Neural cell (in vitro differentiated cells): ENCODE data around the gene ITGA11. TPM values are rescaled to one million over a fixed set of nuclear protein-coding genes. Genes with fewer than 3 reads are reported as not detected.

Experiments
- H2AFZ ChIP-seq: fragments of 200-600, 300-800 bp; sonication (generic), shearing (Covaris generic); 2 replicates; pipeline ENCODE4 v1.6.0; 2014; ENCODE audit warnings: low read depth, mild to moderate bottlenecking, antibody characterized with exemption, low read length, moderate library complexity
- H3F3A ChIP-seq: fragments of 200-600 bp; shearing (Covaris generic); 2 replicates; pipeline ENCODE4 v1.6.1; 2016; ENCODE audit warnings: mild to moderate bottlenecking, moderate library complexity, mixed read lengths, antibody characterized with exemption, low read length; ENCODE audit not compliant: insufficient read depth, poor library complexity, severe bottlenecking
- H3K27ac ChIP-seq: fragments of 200-600, 300-800 bp; sonication (generic), shearing (Covaris generic); 2 replicates; pipeline ENCODE4 v1.5.1; 2014; ENCODE audit warnings: mild to moderate bottlenecking, low read length, moderate library complexity
- H3K27me3 ChIP-seq: fragments of 300-800, 200-600 bp; sonication (generic), shearing (Covaris generic); 2 replicates; pipeline ENCODE4 v1.6.0; 2014; ENCODE audit warnings: mild to moderate bottlenecking, low read depth, low read length, moderate library complexity; ENCODE audit not compliant: insufficient read depth
- H3K36me3 ChIP-seq: fragments of 300-800, 200-600 bp; sonication (generic), shearing (Covaris generic); 2 replicates; pipeline ENCODE4 v1.5.1; 2014; ENCODE audit warnings: mild to moderate bottlenecking, antibody characterized with exemption, low read length, moderate library complexity; ENCODE audit not compliant: insufficient read depth
- H3K4me2 ChIP-seq: fragments of 300-800, 200-600 bp; sonication (generic), shearing (Covaris generic); 2 replicates; pipeline ENCODE4 v1.6.0; 2014; ENCODE audit warnings: mild to moderate bottlenecking, low read length
- H3K4me3 ChIP-seq: fragments of 300-800, 200-600 bp; sonication (generic), shearing (Covaris generic); 2 replicates; pipeline ENCODE4 v1.5.1; 2014; ENCODE audit warnings: mild to moderate bottlenecking, low read length, moderate library complexity
- H3K79me2 ChIP-seq: fragments of 200-600 bp; shearing (Covaris generic); replicated peaks from 2 replicates; pipeline ENCODE4 v1.6.0; 2014; ENCODE audit warnings: mild to moderate bottlenecking, low read length, moderate library complexity; ENCODE audit not compliant: insufficient read depth
- H3K9ac ChIP-seq: fragments of 300-800, 200-600 bp; sonication (generic), shearing (Covaris generic); 2 replicates; pipeline ENCODE4 v1.6.1; 2016; ENCODE audit warnings: mild to moderate bottlenecking, low read length, mixed read lengths
- H3K9me2 ChIP-seq: fragments of 200-600 bp; shearing (Covaris generic); 2 replicates; pipeline ENCODE4 v1.6.1; 2016; ENCODE audit warnings: mild to moderate bottlenecking, low read length, mixed read lengths; ENCODE audit not compliant: insufficient read depth
- H3K9me3 ChIP-seq: fragments of 200-600, 300-800 bp; sonication (generic), shearing (Covaris generic); 2 replicates; pipeline ENCODE4 v1.6.1; 2016; ENCODE audit warnings: mild to moderate bottlenecking, mixed run types, low read length, moderate library complexity, mixed read lengths
- H4K20me1 ChIP-seq: fragments of 200-600 bp; shearing (Covaris generic); 2 replicates; pipeline ENCODE4 v1.6.1; 2016; ENCODE audit warnings: mild to moderate bottlenecking, mixed run types; ENCODE audit not compliant: insufficient read depth
- EP300 ChIP-seq: fragments of 450-650 bp; conservative IDR thresholded peaks from 2 replicates; pipeline ENCODE4 v1.6.1; 2014; ENCODE audit warnings: antibody characterized with exemption, mild to moderate bottlenecking, moderate library complexity; ENCODE audit not compliant: poor library complexity, severe bottlenecking
- EZH2 ChIP-seq: fragments of 200-600, 300-800 bp; shearing (Covaris generic), sonication (generic); IDR thresholded peaks from 2 replicates; pipeline ENCODE4 v1.6.1; 2014; ENCODE audit warnings: antibody characterized with exemption, low read length, borderline replicate concordance, mild to moderate bottlenecking; ENCODE audit not compliant: insufficient read depth, poor library complexity, severe bottlenecking
- MXI1 ChIP-seq: fragments of 450-650 bp; conservative IDR thresholded peaks from 2 replicates; pipeline ENCODE4 v1.6.1; 2014; ENCODE audit warnings: antibody characterized with exemption, mild to moderate bottlenecking; ENCODE audit not compliant: poor library complexity, severe bottlenecking
- POLR2AphosphoS5 ChIP-seq: IDR thresholded peaks from 2 replicates; pipeline ENCODE4 v1.6.1; 2012
- RAD21 ChIP-seq: fragments of 450-650 bp; conservative IDR thresholded peaks from 2 replicates; pipeline ENCODE4 v1.6.1; 2014; ENCODE audit warnings: antibody characterized with exemption, mild to moderate bottlenecking, moderate library complexity
- SMC3 ChIP-seq: fragments of 450-650 bp; conservative IDR thresholded peaks from 2 replicates; pipeline ENCODE4 v1.6.1; 2014; ENCODE audit warnings: antibody characterized with exemption, mild to moderate bottlenecking, moderate library complexity; ENCODE audit not compliant: poor library complexity
- TAF1 ChIP-seq: IDR thresholded peaks from 2 replicates; pipeline ENCODE4 v1.6.1; 2012; ENCODE audit warnings: low read depth
- polyA plus RNA-seq: library from polyadenylated mRNA; depleted of rRNA; stranded (reverse); fragments of >200 nt; gene quantifications from 2 replicates; pipeline ENCODE4 v1.2.3, GENCODE V29; 2014
- TF ChIP-seq, protein P1 (sequence below): fragments of 450-650 bp; IDR thresholded peaks from 2 replicates; pipeline ENCODE4 v1.5.1; 2014; ENCODE audit warnings: antibody characterized with exemption, mild to moderate bottlenecking, moderate library complexity; ENCODE audit not compliant: poor library complexity, severe bottlenecking
- TF ChIP-seq, protein P2 (sequence below): IDR thresholded peaks from 2 replicates; pipeline ENCODE4 v1.6.1; 2012; ENCODE audit warnings: borderline replicate concordance

The ITGA11 gene
- polyA plus RNA-seq, 1 donor from 2014 or later: not detected

GRCh38 chr15:68407141-68407885, 24.6 kb downstream of the ITGA11 start:
- Histone ChIP-seq H3F3A (no peaks in the 10 kb centered on the region), H3K36me3 (no peaks in the 10 kb centered on the region), H3K4me3 (no peak overlapping the region), H2AFZ (no peak overlapping the region), H3K27ac (no peak overlapping the region), H3K27me3 (no peaks in the 10 kb centered on the region), H3K9ac (no peak overlapping the region), H3K9me3 (no peaks in the 10 kb centered on the region), H3K4me2 (no peak overlapping the region), H3K9me2 (no peaks in the 10 kb centered on the region), H4K20me1 (no peaks in the 10 kb centered on the region), H3K79me2 (no peaks in the 10 kb centered on the region)
- no peak for TF ChIP-seq MXI1
- TF ChIP-seq, protein P1, sequence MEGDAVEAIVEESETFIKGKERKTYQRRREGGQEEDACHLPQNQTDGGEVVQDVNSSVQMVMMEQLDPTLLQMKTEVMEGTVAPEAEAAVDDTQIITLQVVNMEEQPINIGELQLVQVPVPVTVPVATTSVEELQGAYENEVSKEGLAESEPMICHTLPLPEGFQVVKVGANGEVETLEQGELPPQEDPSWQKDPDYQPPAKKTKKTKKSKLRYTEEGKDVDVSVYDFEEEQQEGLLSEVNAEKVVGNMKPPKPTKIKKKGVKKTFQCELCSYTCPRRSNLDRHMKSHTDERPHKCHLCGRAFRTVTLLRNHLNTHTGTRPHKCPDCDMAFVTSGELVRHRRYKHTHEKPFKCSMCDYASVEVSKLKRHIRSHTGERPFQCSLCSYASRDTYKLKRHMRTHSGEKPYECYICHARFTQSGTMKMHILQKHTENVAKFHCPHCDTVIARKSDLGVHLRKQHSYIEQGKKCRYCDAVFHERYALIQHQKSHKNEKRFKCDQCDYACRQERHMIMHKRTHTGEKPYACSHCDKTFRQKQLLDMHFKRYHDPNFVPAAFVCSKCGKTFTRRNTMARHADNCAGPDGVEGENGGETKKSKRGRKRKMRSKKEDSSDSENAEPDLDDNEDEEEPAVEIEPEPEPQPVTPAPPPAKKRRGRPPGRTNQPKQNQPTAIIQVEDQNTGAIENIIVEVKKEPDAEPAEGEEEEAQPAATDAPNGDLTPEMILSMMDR: no peak
- no peak for TF ChIP-seq TAF1
- no peak for TF ChIP-seq SMC3
- no peak for TF ChIP-seq EP300
- no peak for TF ChIP-seq EZH2
- TF ChIP-seq, protein P2, sequence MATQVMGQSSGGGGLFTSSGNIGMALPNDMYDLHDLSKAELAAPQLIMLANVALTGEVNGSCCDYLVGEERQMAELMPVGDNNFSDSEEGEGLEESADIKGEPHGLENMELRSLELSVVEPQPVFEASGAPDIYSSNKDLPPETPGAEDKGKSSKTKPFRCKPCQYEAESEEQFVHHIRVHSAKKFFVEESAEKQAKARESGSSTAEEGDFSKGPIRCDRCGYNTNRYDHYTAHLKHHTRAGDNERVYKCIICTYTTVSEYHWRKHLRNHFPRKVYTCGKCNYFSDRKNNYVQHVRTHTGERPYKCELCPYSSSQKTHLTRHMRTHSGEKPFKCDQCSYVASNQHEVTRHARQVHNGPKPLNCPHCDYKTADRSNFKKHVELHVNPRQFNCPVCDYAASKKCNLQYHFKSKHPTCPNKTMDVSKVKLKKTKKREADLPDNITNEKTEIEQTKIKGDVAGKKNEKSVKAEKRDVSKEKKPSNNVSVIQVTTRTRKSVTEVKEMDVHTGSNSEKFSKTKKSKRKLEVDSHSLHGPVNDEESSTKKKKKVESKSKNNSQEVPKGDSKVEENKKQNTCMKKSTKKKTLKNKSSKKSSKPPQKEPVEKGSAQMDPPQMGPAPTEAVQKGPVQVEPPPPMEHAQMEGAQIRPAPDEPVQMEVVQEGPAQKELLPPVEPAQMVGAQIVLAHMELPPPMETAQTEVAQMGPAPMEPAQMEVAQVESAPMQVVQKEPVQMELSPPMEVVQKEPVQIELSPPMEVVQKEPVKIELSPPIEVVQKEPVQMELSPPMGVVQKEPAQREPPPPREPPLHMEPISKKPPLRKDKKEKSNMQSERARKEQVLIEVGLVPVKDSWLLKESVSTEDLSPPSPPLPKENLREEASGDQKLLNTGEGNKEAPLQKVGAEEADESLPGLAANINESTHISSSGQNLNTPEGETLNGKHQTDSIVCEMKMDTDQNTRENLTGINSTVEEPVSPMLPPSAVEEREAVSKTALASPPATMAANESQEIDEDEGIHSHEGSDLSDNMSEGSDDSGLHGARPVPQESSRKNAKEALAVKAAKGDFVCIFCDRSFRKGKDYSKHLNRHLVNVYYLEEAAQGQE: no peak
- TF ChIP-seq RAD21: no peak
- TF ChIP-seq POLR2AphosphoS5: no peak

- Histone ChIP-seq H3K9me3 (no peaks in the 10 kb centered on the region), H3K4me2 (no peak overlapping the region), H3K27ac (no peak overlapping the region), H3K27me3 (no peaks in the 10 kb centered on the region), H4K20me1 (no peaks in the 10 kb centered on the region), H3K79me2 (no peaks in the 10 kb centered on the region), H3K9ac (no peak overlapping the region), H3K9me2 (no peaks in the 10 kb centered on the region), H3F3A (no peaks in the 10 kb centered on the region), H3K4me3 (no peak overlapping the region), H3K36me3 (no peaks in the 10 kb centered on the region), H2AFZ (no peak overlapping the region)
- TF ChIP-seq SMC3: no peak
- TF ChIP-seq RAD21: no peak
- no peak for TF ChIP-seq EZH2
Measured at GRCh38 chr15:68405378-68406250, 26.3 kb downstream of the ITGA11 start.
